Lung (tissue), 12 donors: ENCODE results near the gene MIOX. TPM values are rescaled to one million over a fixed set of nuclear protein-coding genes. Genes with fewer than 3 reads are reported as not detected.
A peak's percentile ranks its signal among the peaks of the same experiment; 100 is the strongest.

ENCODE experiments used
- ATAC-seq: fragments of 200-7000 bp; cut with Tn5 transposase; one replicate; pipeline ENCODE4 v1.9.1; 2020; ENCODE audit warnings: moderate number of reproducible peaks; ENCODE audit not compliant: insufficient read depth, low FRiP score
- DNase-seq, 3 donors: peaks; one replicate each; pipeline ENCODE4 v3.0.0-alpha.2; 2013 to 2017
- H3K27ac ChIP-seq, 2 donors: one replicate each; pipeline ENCODE4 v1.5.1; 2013; ENCODE audit warnings: mild to moderate bottlenecking in 2 of 2, moderate library complexity in 2 of 2, control low read depth in 1 of 2, inconsistent platforms in 1 of 2, low read depth in 1 of 2, low read length in 1 of 2
- H3K27me3 ChIP-seq, 3 donors: one replicate each; pipeline ENCODE4 v1.5.1; 2013; ENCODE audit warnings: low read length in 2 of 3; ENCODE audit not compliant: control insufficient read depth in 3 of 3, insufficient read depth in 3 of 3
- H3K36me3 ChIP-seq, 4 donors: one replicate each; pipeline ENCODE4 v1.5.1; 2013; ENCODE audit warnings: low read length in 4 of 4, mild to moderate bottlenecking in 1 of 4, moderate library complexity in 1 of 4; ENCODE audit not compliant: control insufficient read depth in 4 of 4, insufficient read depth in 4 of 4
- H3K4me1 ChIP-seq, 5 donors: one replicate each; pipeline ENCODE4 v1.5.1; 2013; ENCODE audit warnings: low read length in 5 of 5, mild to moderate bottlenecking in 2 of 5, moderate library complexity in 1 of 5; ENCODE audit not compliant: control insufficient read depth in 5 of 5, insufficient read depth in 5 of 5
- H3K4me3 ChIP-seq: one replicate; pipeline ENCODE4 v1.5.1; 2013; ENCODE audit warnings: mild to moderate bottlenecking, control low read depth, moderate library complexity
- H3K9ac ChIP-seq, 2 donors: one replicate each; pipeline ENCODE4 v1.5.1; 2013; ENCODE audit warnings: low read length in 2 of 2, control low read depth in 1 of 2; ENCODE audit not compliant: insufficient read depth in 1 of 2
- H3K9me3 ChIP-seq, 4 donors: one replicate each; pipeline ENCODE4 v1.5.1; 2013; ENCODE audit warnings: low read length in 3 of 4, mild to moderate bottlenecking in 1 of 4, moderate library complexity in 1 of 4; ENCODE audit not compliant: control insufficient read depth in 4 of 4, insufficient read depth in 3 of 4
- WGBS, 2 donors: extraction: QIAGEN DNeasy Blood & Tissue Kit; methylation state at CpG; one replicate each; pipeline ENCODE4 v1.1.7; 2013; 5-methylcytosine and 5-hydroxymethylcytosine counted together
- polyA plus RNA-seq, 2 donors: library from polyadenylated mRNA; stranded (reverse); fragments of 200-250 nt; gene quantifications; one replicate each; pipeline ENCODE4 v1.2.1, GENCODE V29; 2013
- total RNA-seq, 2 donors: library from RNA; depleted of rRNA in 1 of 2; stranded (reverse); fragments of >200 nt in 1 of 2; gene quantifications; one replicate each; pipeline ENCODE4 v1.2.1, GENCODE V29; 2014 to 2021
- TF ChIP-seq, protein P1 (sequence below): IDR thresholded peaks from 2 replicates; pipeline ENCODE4 v1.5.1; 2012; ENCODE audit warnings: mild to moderate bottlenecking; ENCODE audit errors: control extremely low read depth, extremely low read depth
- donor health status: control.
- donor health status: control.
- donor health status: Bipolar disorder and iron deficiency.
- donor health status: healthy.
- donor health status: DM: yes; HTN: yes; CAD: no.

MIOX gene
- total and polyA plus RNA-seq, 4 donors, result 0.08 TPM; not detected in 3

DNA sequence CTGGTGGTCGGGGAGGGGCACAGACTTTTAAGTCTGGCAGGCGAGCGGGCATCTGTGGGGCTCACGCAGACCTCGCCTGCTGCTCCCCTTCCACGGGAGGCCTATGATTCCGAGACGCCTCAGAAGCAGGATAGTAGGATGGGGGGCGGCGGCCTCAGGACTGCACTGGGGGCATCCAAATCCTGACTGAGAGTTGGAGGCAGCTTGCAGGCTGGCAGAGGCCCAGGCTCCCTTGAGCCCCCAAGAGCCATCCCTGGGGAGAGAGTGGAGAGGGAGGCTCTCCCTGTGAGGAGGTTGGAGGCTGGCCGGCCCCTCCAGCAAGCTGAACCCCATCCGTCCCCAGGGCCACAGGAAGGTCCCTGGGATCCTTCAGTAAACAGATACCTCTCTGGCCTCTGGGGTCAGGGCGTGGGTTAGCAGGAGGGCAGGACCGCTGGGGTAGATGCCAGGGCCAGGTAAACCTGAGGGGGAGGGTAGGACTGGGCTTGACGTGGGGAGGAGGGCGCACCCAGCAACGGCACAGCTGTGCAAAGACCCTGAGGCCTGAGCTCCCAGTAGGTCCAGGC is 45.1 kb upstream of the MIOX start:
- H3K27me3 ChIP-seq, result no peaks in the 10 kb centered on the region
- WGBS, 2 donors, result 92 to 94% methylated on average over 15 to 17 of the region's 17 CpGs
- H3K27ac ChIP-seq, result no peak overlapping the region
- H3K4me3 ChIP-seq, result no peak overlapping the region
- H3K9me3 ChIP-seq, result no peaks in the 10 kb centered on the region
- DNase-seq (no peak), ATAC-seq (no peak)
- TF ChIP-seq, protein P1, sequence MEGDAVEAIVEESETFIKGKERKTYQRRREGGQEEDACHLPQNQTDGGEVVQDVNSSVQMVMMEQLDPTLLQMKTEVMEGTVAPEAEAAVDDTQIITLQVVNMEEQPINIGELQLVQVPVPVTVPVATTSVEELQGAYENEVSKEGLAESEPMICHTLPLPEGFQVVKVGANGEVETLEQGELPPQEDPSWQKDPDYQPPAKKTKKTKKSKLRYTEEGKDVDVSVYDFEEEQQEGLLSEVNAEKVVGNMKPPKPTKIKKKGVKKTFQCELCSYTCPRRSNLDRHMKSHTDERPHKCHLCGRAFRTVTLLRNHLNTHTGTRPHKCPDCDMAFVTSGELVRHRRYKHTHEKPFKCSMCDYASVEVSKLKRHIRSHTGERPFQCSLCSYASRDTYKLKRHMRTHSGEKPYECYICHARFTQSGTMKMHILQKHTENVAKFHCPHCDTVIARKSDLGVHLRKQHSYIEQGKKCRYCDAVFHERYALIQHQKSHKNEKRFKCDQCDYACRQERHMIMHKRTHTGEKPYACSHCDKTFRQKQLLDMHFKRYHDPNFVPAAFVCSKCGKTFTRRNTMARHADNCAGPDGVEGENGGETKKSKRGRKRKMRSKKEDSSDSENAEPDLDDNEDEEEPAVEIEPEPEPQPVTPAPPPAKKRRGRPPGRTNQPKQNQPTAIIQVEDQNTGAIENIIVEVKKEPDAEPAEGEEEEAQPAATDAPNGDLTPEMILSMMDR, result no peak
- no peak overlapping the region for H3K9ac ChIP-seq
- peaks cover 0 to 78% (median 17%) of the 10 kb centered on the region in 4 donors for H3K36me3 ChIP-seq
- H3K4me1 ChIP-seq, result peaks cover 0 to 13% (median 3%) of the 10 kb centered on the region in 5 donors

- ATAC-seq (no peak), DNase-seq (no peak)
- Histone ChIP-seq H3K9me3 (no peaks in the 10 kb centered on the region), H3K36me3 (peaks cover 0 to 78% (median 21%) of the 10 kb centered on the region in 4 donors), H3K9ac (no peak overlapping the region), H3K27me3 (no peaks in the 10 kb centered on the region), H3K4me1 (peaks cover 0 to 13% (median 3%) of the 10 kb centered on the region in 5 donors), H3K4me3 (no peak overlapping the region), H3K27ac (peak overlapping the region in 1 of 2 donors; percentile 8)
- 71 to 77% methylated on average over 15 of the region's 15 CpGs for WGBS, 2 donors
- TF ChIP-seq, protein P1, result no peak
Measured at GRCh38 chr22:50443197-50443596, 43.5 kb upstream of the MIOX start.

DNA sequence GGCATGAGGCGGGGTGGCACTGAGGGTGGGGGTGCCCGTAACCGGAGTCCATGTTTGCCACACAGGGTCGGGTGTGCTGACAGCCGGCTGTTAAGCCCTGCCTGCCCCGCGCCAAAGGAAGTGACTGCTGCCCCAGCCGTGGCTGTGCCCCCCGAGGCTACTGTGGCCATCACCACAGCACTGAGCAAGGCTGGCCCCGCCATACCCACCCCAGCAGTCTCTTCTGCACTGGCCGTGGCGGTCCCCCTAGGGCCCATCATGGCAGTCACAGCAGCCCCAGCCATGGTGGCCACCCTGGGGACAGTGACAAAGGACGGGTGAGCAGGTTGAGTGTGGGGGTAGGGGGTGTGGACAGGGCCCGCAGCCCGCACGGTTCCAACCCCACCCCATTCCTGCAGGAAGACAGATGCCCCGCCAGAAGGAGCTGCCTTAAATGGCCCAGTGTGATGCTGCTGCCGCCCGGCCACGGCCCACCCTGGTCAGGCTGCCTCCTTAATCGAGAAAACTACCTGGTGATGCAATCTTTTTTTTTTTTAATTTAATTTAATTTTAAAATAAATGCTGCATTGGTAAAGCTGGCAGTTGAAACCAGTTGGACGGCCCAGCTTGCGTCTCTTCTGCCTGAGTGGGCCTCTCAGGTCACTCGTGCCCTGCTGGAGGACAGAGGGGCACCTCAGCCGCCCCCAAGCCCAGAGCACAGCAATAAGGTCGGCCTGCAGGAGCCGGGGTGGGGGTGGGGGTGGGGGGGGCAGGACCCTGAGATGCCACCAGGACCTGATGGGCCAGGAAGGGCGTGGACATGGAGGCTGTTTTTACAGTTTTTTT is 42.6 kb upstream of the MIOX start:
- no peaks in the 10 kb centered on the region for H3K9me3 ChIP-seq
- no peak overlapping the region for H3K9ac ChIP-seq
- DNase-seq, result peak in 2 of 3 donors; percentile 36 to 37
- H3K4me1 ChIP-seq, result peaks cover 0 to 13% (median 3%) of the 10 kb centered on the region in 5 donors
- H3K36me3 ChIP-seq, result peaks cover 0 to 73% (median 26%) of the 10 kb centered on the region in 4 donors
- no peak overlapping the region for H3K4me3 ChIP-seq
- WGBS, 2 donors, result 68 to 79% methylated on average over 27 to 28 of the region's 28 CpGs
- no peaks in the 10 kb centered on the region for H3K27me3 ChIP-seq
- H3K27ac ChIP-seq, result peak overlapping the region in 1 of 2 donors; percentile 50
- ATAC-seq, result no peak
- TF ChIP-seq, protein P1, result no peak
